HG02588 (cell line): Measurements from ENCODE around the gene TLR9.

Source experiments
- ATAC-seq: cut with Tn5 transposase; IDR thresholded peaks from one replicate; pipeline ENCODE4 v1.9.1; 2021; ENCODE audit warnings: mild to moderate bottlenecking, moderate library complexity; ENCODE audit not compliant: unreplicated experiment

The TLR9 gene

GRCh38 chr3:52233108-52233591 lies 7.7 kb upstream of the TLR9 start:
- no peak for ATAC-seq

GRCh38 chr3:52232279-52233107 lies 7.0 kb upstream of the TLR9 start:
- ATAC-seq = no peak

GRCh38 chr3:52231502-52232278 lies 6.2 kb upstream of the TLR9 start:
- no peak for ATAC-seq

- no peak for ATAC-seq
These were observed 5.5 kb upstream of the TLR9 start for GRCh38 chr3:52230889-52231499.

- ATAC-seq = no peak
These were observed 5.0 kb upstream of the TLR9 start for GRCh38 chr3:52230461-52230860.

- no peak for ATAC-seq
These were observed 4.2 kb upstream of the TLR9 start for GRCh38 chr3:52229656-52230055.

GRCh38 chr3:52228751-52229291 lies 3.4 kb upstream of the TLR9 start:
- no peak for ATAC-seq

GRCh38 chr3:52228266-52228665 lies 2.8 kb upstream of the TLR9 start:
- no peak for ATAC-seq

- ATAC-seq = no peak
These were observed 2.3 kb upstream of the TLR9 start for GRCh38 chr3:52227766-52228165.

- no peak for ATAC-seq
These were observed 1.7 kb upstream of the TLR9 start for GRCh38 chr3:52227117-52227516.

- ATAC-seq = no peak
These were observed 878 bp upstream of the TLR9 start for GRCh38 chr3:52226229-52226817.

GRCh38 chr3:52223449-52224408 lies 1.7 kb downstream of the TLR9 start:
- no peak for ATAC-seq

GRCh38 chr3:52222319-52223221 lies 2.9 kb downstream of the TLR9 start:
- ATAC-seq = no peak

GRCh38 chr3:52221563-52222318 lies 3.7 kb downstream of the TLR9 start:
- no peak for ATAC-seq

GRCh38 chr3:52221141-52221562 lies 4.3 kb downstream of the TLR9 start:
- no peak for ATAC-seq

GRCh38 chr3:52220380-52221026 lies 4.9 kb downstream of the TLR9 start:
- no peak for ATAC-seq

- no peak for ATAC-seq
These were observed 6.4 kb downstream of the TLR9 start for GRCh38 chr3:52218937-52219650.
